ENCODE results near the gene SCYL3. TPM values are rescaled to one million over a fixed set of nuclear protein-coding genes. Genes with fewer than 3 reads are reported as not detected.
"Not testable (repeated sequence)": the region's sequence is repeated elsewhere in the genome, so short reads cannot be mapped to it uniquely, and the experiment has no call there.

The SCYL3 gene
- polyA plus RNA-seq, 1 experiment = 6.1 TPM

DNA sequence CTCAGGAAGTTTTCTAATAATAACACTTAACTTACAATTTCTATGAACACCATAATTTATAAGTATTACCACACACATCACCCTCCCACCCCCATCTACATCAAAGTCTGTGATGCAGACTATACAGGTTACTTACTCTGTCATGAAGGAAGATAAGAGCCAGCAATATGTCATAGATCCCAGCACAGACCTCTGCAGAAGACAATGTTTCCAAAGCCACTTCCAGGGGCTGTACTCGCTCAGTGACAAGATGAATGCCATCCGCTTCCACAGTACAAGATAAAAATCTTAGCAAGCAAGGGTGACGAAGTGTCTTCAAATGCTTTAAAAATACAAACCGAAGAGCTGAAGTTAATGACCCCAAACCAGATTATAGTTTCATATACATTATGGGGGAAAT lies 15.2 kb downstream of the SCYL3 start:
- no peaks in the 10 kb centered on the region; the same call in 1 of the 2 replicates for H3K36me3 ChIP-seq (ENCODE audit: control insufficient read depth, insufficient read depth, low read length)
- DNase-seq (ENCODE audit: low read depth) = no peak
- H3K4me3 ChIP-seq (ENCODE audit: low read depth, low read length) = no peak overlapping the region
- TF ChIP-seq CTCF (IDR thresholded peaks at IDR 0.05; ENCODE audit: insufficient read depth, low read depth, low read length) = no peak
- POLR2A ChIA-PET = no interaction called here
- H3K27me3 ChIP-seq (ENCODE audit: control insufficient read depth, insufficient read depth, low read length) = no peaks in the 10 kb centered on the region
- CTCF ChIA-PET = no interaction called here

GRCh38 chr1:169877800-169878491 lies 15.8 kb downstream of the SCYL3 start:
- no peaks in the 10 kb centered on the region for H3K27me3 ChIP-seq (ENCODE audit: control insufficient read depth, insufficient read depth, low read length)
- H3K36me3 ChIP-seq (ENCODE audit: control insufficient read depth, insufficient read depth, low read length) = peaks cover 1% of the 10 kb centered on the region; the same call in 1 of the 2 replicates
- CTCF ChIA-PET = no interaction called here
- POLR2A ChIA-PET = no interaction called here
- peak; percentile 87 for DNase-seq (ENCODE audit: low read depth)
- H3K4me3 ChIP-seq (ENCODE audit: low read depth, low read length) = no peak overlapping the region
- no peak for TF ChIP-seq CTCF (IDR thresholded peaks at IDR 0.05; ENCODE audit: insufficient read depth, low read depth, low read length)

DNA sequence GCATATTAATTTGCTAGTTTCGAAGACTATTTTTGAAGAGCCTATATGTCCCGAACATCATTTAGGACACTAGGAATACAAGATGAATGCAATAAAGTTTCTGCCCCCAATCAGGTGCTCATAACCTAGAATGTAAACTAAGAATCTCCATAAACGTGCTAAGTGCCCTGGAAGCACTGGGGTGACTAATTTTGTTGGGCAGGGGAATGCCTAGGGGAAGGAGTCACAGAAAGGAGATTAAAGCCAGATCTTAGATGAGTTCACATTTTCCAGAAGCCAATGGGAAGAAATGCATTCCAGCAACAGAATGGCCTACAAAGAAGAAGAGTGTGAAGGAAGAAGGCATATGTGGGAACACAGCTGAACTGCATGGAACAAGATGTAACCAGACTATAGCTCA lies 19.5 kb downstream of the SCYL3 start:
- Histone ChIP-seq H3K4me3 (ENCODE audit: low read depth, low read length) (no peak overlapping the region), H3K36me3 (ENCODE audit: control insufficient read depth, insufficient read depth, low read length) (peaks cover 7% of the 10 kb centered on the region), H3K27me3 (ENCODE audit: control insufficient read depth, insufficient read depth, low read length) (no peaks in the 10 kb centered on the region)
- CTCF ChIA-PET = no interaction called here
- DNase-seq (ENCODE audit: low read depth) = peak; percentile 80
- POLR2A ChIA-PET = no interaction called here
- no peak for TF ChIP-seq CTCF (IDR thresholded peaks at IDR 0.05; ENCODE audit: insufficient read depth, low read depth, low read length)

DNA sequence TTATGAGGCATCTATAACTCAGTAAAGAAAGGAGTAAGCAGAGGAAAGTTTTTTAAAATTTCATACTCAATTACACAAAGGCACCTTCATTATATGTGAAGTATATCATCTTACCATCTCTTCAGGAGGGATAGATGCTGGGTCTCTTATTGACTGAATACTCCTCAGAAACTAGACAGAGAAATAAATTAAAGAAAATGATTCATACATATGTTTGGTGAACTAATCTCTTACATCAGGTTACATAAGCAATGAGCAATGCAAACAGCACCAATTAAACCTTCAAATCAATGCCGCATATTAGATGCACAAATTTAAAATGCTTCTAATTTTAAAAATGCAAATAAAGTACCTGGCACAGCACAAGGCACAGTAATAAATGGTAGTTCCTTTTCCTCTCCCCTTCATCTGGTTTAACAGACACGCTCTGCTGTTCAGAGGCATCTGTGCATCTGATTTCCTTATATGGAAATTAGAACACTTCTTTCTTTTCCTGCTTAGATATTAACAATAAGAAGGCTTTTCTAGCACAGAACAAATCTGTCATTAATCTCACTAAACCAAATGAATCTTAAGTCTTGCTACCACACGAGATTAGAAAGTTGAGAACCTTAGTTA lies 20.0 kb downstream of the SCYL3 start:
- no peak for DNase-seq (ENCODE audit: low read depth)
- TF ChIP-seq CTCF (IDR thresholded peaks at IDR 0.05; ENCODE audit: insufficient read depth, low read depth, low read length) = no peak
- Histone ChIP-seq H3K36me3 (ENCODE audit: control insufficient read depth, insufficient read depth, low read length) (peaks cover 11% of the 10 kb centered on the region), H3K4me3 (ENCODE audit: low read depth, low read length) (no peak overlapping the region), H3K27me3 (ENCODE audit: control insufficient read depth, insufficient read depth, low read length) (no peaks in the 10 kb centered on the region)
- ChIA-PET CTCF (no interaction called here), POLR2A (no interaction called here)

DNA sequence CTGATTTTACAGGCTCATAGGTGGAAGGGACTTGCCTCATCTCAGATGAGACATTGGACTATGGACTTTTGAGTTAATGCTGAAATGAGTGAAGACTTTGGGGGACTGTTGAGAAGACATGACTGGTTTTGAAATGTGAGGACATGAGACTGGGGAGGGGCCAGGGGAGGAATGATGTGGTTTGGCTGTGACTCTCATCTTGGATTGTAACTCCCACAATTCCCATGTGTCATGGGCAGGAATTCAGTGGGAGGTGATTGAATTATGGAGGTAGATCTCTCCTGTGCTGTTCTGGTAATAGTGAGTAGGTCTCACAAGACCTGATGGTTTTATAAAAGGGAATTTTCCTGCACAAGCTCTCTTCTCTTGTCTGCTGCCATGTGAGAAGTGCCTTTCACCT lies 20.8 kb downstream of the SCYL3 start:
- peaks cover 11% of the 10 kb centered on the region for H3K36me3 ChIP-seq (ENCODE audit: control insufficient read depth, insufficient read depth, low read length)

DNA sequence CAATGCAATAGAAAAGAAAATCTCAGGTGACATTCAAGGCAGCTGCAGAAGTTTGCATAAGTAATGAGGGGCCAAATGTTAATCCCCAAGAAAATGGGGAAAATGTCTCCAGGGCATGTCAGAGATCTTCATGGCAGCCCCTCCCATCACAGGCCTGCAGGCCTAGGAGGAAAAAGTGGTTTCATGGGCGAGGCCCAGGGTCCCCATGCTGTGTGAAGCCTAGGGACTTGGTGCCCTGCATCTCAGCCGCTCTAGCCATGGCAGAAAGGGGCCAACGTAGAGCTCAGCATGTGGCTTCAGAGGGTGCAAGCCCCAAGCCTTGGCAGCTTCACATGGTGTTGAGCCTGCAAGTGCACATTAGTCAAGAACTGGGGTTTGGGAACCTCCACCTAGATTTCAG lies 21.7 kb downstream of the SCYL3 start:
- DNase-seq (ENCODE audit: low read depth); H3K4me3 ChIP-seq (ENCODE audit: low read depth, low read length); POLR2A ChIA-PET; H3K27me3 ChIP-seq (ENCODE audit: control insufficient read depth, insufficient read depth, low read length); CTCF ChIA-PET: not testable (repeated sequence)
- H3K36me3 ChIP-seq (ENCODE audit: control insufficient read depth, insufficient read depth, low read length) = peaks cover 13% of the 10 kb centered on the region

More for the DNA sequence above, 20.8 kb downstream of the SCYL3 start:
- POLR2A ChIA-PET = no interaction called here
- CTCF ChIA-PET = no interaction called here
- TF ChIP-seq CTCF (IDR thresholded peaks at IDR 0.05; ENCODE audit: insufficient read depth, low read depth, low read length) = no peak
- Histone ChIP-seq H3K27me3 (ENCODE audit: control insufficient read depth, insufficient read depth, low read length) (no peaks in the 10 kb centered on the region), H3K4me3 (ENCODE audit: low read depth, low read length) (no peak overlapping the region)
- DNase-seq (ENCODE audit: low read depth) = no peak
